WTC11 (cell line): ENCODE data around the gene CLNK. TPM values are rescaled to one million over a fixed set of nuclear protein-coding genes. Genes with fewer than 3 reads are reported as not detected.

ENCODE experiments used
- ATAC-seq: fragments of 200-7000 bp; cut with Tn5 transposase; 2 replicates; pipeline ENCODE4 v1.10.0; 2021; ENCODE audit warnings: mild to moderate bottlenecking, moderate library complexity
- CTCF ChIA-PET: fragments of 300-600 bp; sonication (Branson Sonifier 250); formaldehyde crosslinking; loops from one replicate; lab custom pipeline; 2021; ENCODE audit warnings: antibody characterized with exemption; lab: Charles Lee
- POLR2A ChIA-PET: fragments of 350-600 bp; sonication (Branson Sonifier 250); formaldehyde crosslinking; loops from one replicate; lab custom pipeline; 2021; ENCODE audit warnings: antibody characterized with exemption; lab: Charles Lee
- DNase-seq: peaks from one replicate; pipeline ENCODE4 v3.0.0; 2021; ENCODE audit warnings: low spot score
- H3K27ac Mint-ChIP-seq: 2 replicates; pipeline ENCODE4 v1.8.0; 2021; ENCODE audit warnings: mixed read lengths
- H3K27me3 Mint-ChIP-seq: 2 replicates; pipeline ENCODE4 v1.8.0; 2021; ENCODE audit warnings: low read depth, mild to moderate bottlenecking, moderate library complexity, mixed read lengths
- H3K36me3 Mint-ChIP-seq: 2 replicates; pipeline ENCODE4 v1.8.0; 2021; ENCODE audit warnings: mixed read lengths
- H3K4me1 Mint-ChIP-seq: 2 replicates; pipeline ENCODE4 v1.8.0; 2022; ENCODE audit warnings: mixed read lengths
- H3K4me3 Mint-ChIP-seq: 2 replicates; pipeline ENCODE4 v1.8.0; 2021; ENCODE audit warnings: mild to moderate bottlenecking, moderate library complexity, mixed read lengths
- H3K9me3 Mint-ChIP-seq: 2 replicates; pipeline ENCODE4 v1.8.0; 2021; ENCODE audit warnings: mixed read lengths
- ATF3 ChIP-seq: sonication (generic); formaldehyde crosslinking; conservative IDR thresholded peaks from 2 replicates; pipeline ENCODE4 v1.8.1; 2022; ENCODE audit warnings: mild to moderate bottlenecking, missing genetic modification reagents
- CREB1 ChIP-seq: sonication (generic); formaldehyde crosslinking; IDR thresholded peaks from 2 replicates; pipeline ENCODE4 v1.8.0; 2023; ENCODE audit warnings: mild to moderate bottlenecking, missing genetic modification reagents
- ELF4 ChIP-seq: sonication (generic); formaldehyde crosslinking; IDR thresholded peaks from 2 replicates; pipeline ENCODE4 v1.8.1; 2022; ENCODE audit warnings: low read depth, mild to moderate bottlenecking, moderate library complexity, missing genetic modification reagents
- EMX1 ChIP-seq: fragments of 250-450 bp; sonication (Bioruptor Pico); IDR thresholded peaks from 2 replicates; pipeline ENCODE4 v1.8.0; 2021; ENCODE audit warnings: mild to moderate bottlenecking
- FOXK1 ChIP-seq: sonication (generic); formaldehyde crosslinking; IDR thresholded peaks from 2 replicates; pipeline ENCODE4 v1.8.0; 2022; ENCODE audit warnings: mild to moderate bottlenecking, moderate library complexity, missing genetic modification reagents
- GABPB1 ChIP-seq: sonication (generic); formaldehyde crosslinking; IDR thresholded peaks from 2 replicates; pipeline ENCODE4 v1.8.1; 2023; ENCODE audit warnings: mild to moderate bottlenecking, missing genetic modification reagents
- GRHL2 ChIP-seq: fragments of 250-450 bp; sonication (Bioruptor Pico); IDR thresholded peaks from 2 replicates; pipeline ENCODE4 v1.8.0; 2022; ENCODE audit warnings: mild to moderate bottlenecking, moderate library complexity; ENCODE audit not compliant: insufficient replicate concordance, severe bottlenecking
- IRF2 ChIP-seq: sonication (generic); formaldehyde crosslinking; IDR thresholded peaks from 2 replicates; pipeline ENCODE4 v1.8.0; 2022; ENCODE audit warnings: low read depth, missing genetic modification reagents, borderline replicate concordance
- JUN ChIP-seq: sonication (generic); formaldehyde crosslinking; IDR thresholded peaks from 2 replicates; pipeline ENCODE4 v1.8.0; 2023; ENCODE audit warnings: mild to moderate bottlenecking, missing genetic modification reagents
- MYBL2 ChIP-seq: sonication (generic); formaldehyde crosslinking; IDR thresholded peaks from 2 replicates; pipeline ENCODE4 v1.8.1; 2023; ENCODE audit warnings: mild to moderate bottlenecking, moderate library complexity, missing genetic modification reagents
- NFATC4 ChIP-seq: fragments of 250-450 bp; sonication (Bioruptor Pico); IDR thresholded peaks from 2 replicates; pipeline ENCODE4 v1.9.0; 2021; ENCODE audit warnings: mild to moderate bottlenecking
- NFE2L1 ChIP-seq: sonication (generic); formaldehyde crosslinking; IDR thresholded peaks from 2 replicates; pipeline ENCODE4 v1.8.1; 2023; ENCODE audit warnings: missing genetic modification reagents
- NR2C2 ChIP-seq: sonication (generic); formaldehyde crosslinking; IDR thresholded peaks from 2 replicates; pipeline ENCODE4 v1.8.0; 2022; ENCODE audit warnings: mild to moderate bottlenecking, missing genetic modification reagents
- OVOL2 ChIP-seq: fragments of 250-450 bp; sonication (Bioruptor Pico); IDR thresholded peaks from 2 replicates; pipeline ENCODE4 v1.9.0; 2021; ENCODE audit warnings: mild to moderate bottlenecking, borderline replicate concordance
- RELA ChIP-seq: sonication (generic); formaldehyde crosslinking; IDR thresholded peaks from 2 replicates; pipeline ENCODE4 v1.8.1; 2022; ENCODE audit warnings: missing genetic modification reagents, mild to moderate bottlenecking, borderline replicate concordance
- SOX15 ChIP-seq: fragments of 250-450 bp; sonication (Bioruptor Pico); IDR thresholded peaks from 2 replicates; pipeline ENCODE4 v1.9.0; 2021; ENCODE audit warnings: mild to moderate bottlenecking
- SP1 ChIP-seq: sonication (generic); formaldehyde crosslinking; conservative IDR thresholded peaks from 2 replicates; pipeline ENCODE4 v1.8.1; 2022; ENCODE audit warnings: missing genetic modification reagents
- USF1 ChIP-seq: sonication (generic); formaldehyde crosslinking; IDR thresholded peaks from 2 replicates; pipeline ENCODE4 v1.8.0; 2022; ENCODE audit warnings: mild to moderate bottlenecking, missing genetic modification reagents
- ZMAT4 ChIP-seq: fragments of 250-450 bp; sonication (Bioruptor Pico); IDR thresholded peaks from 2 replicates; pipeline ENCODE4 v1.9.0; 2021; ENCODE audit warnings: mild to moderate bottlenecking
- ZNF232 ChIP-seq: sonication (generic); formaldehyde crosslinking; IDR thresholded peaks from 2 replicates; pipeline ENCODE4 v1.8.0; 2022; ENCODE audit warnings: mild to moderate bottlenecking, missing genetic modification reagents
- ZNF396 ChIP-seq: fragments of 250-450 bp; sonication (Bioruptor Pico); IDR thresholded peaks from 2 replicates; pipeline ENCODE4 v1.8.0; 2021; ENCODE audit warnings: mild to moderate bottlenecking, moderate library complexity, borderline replicate concordance
- ZNF425 ChIP-seq: fragments of 250-450 bp; sonication (Bioruptor Pico); conservative IDR thresholded peaks from 2 replicates; pipeline ENCODE4 v1.9.0; 2021; ENCODE audit warnings: mild to moderate bottlenecking
- ZNF532 ChIP-seq: fragments of 250-450 bp; sonication (Bioruptor Pico); IDR thresholded peaks from 2 replicates; pipeline ENCODE4 v1.9.0; 2021; ENCODE audit warnings: mild to moderate bottlenecking, borderline replicate concordance
- ZNF671 ChIP-seq: fragments of 250-450 bp; sonication (Bioruptor Pico); IDR thresholded peaks from 2 replicates; pipeline ENCODE4 v1.8.0; 2021; ENCODE audit warnings: mild to moderate bottlenecking
- total RNA-seq: library from RNA; stranded (reverse); gene quantifications from 3 replicates; pipeline ENCODE4 v1.2.3, GENCODE V29; 2021
- TF ChIP-seq, protein P1 (sequence below): sonication (generic); formaldehyde crosslinking; IDR thresholded peaks from 2 replicates; pipeline ENCODE4 v1.8.1; 2023; ENCODE audit warnings: mild to moderate bottlenecking, missing genetic modification reagents
- TF ChIP-seq, protein P2 (sequence below): fragments of 200-600 bp; IDR thresholded peaks from 2 replicates; pipeline ENCODE4 v1.8.0; 2022; ENCODE audit warnings: antibody characterized with exemption

Gene CLNK
- total RNA-seq, 1 experiment from 2014 or later = not detected

- Mint-ChIP-seq H3K4me1 (peaks cover 50% of the 10 kb centered on the region), H3K27ac (no peak overlapping the region), H3K4me3 (no peak overlapping the region), H3K9me3 (no peaks in the 10 kb centered on the region), H3K27me3 (peaks cover 48% of the 10 kb centered on the region), H3K36me3 (no peaks in the 10 kb centered on the region)
- ATAC-seq (no peak), DNase-seq (no peak)
- ChIA-PET POLR2A (no interaction called here), CTCF (interaction anchor here (1.0 to 2.1 kb wide), 2 partner anchors 31 to 34 kb away, joined by 3 to 5 read pairs; no protein-coding TSS in a partner anchor)
- TF ChIP-seq NR2C2 (no peak), ZNF671 (CRISPR knock-in tag) (no peak), USF1 (CRISPR knock-in tag) (no peak), ELF4 (CRISPR knock-in tag) (no peak), RELA (CRISPR knock-in tag) (no peak), ZNF532 (no peak), ZNF425 (CRISPR knock-in tag) (no peak), OVOL2 (CRISPR knock-in tag) (no peak), GRHL2 (no peak), IRF2 (CRISPR knock-in tag) (no peak), GABPB1 (CRISPR knock-in tag) (no peak), ZNF232 (CRISPR knock-in tag) (no peak), SOX15 (CRISPR knock-in tag) (no peak), NFE2L1 (CRISPR knock-in tag) (no peak), CREB1 (CRISPR knock-in tag) (no peak)
- TF ChIP-seq, protein P1, sequence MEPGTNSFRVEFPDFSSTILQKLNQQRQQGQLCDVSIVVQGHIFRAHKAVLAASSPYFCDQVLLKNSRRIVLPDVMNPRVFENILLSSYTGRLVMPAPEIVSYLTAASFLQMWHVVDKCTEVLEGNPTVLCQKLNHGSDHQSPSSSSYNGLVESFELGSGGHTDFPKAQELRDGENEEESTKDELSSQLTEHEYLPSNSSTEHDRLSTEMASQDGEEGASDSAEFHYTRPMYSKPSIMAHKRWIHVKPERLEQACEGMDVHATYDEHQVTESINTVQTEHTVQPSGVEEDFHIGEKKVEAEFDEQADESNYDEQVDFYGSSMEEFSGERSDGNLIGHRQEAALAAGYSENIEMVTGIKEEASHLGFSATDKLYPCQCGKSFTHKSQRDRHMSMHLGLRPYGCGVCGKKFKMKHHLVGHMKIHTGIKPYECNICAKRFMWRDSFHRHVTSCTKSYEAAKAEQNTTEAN (CRISPR knock-in tag) = no peak
Observed at GRCh38 chr4:10492464-10492863, 192.1 kb downstream of the CLNK start.

DNA sequence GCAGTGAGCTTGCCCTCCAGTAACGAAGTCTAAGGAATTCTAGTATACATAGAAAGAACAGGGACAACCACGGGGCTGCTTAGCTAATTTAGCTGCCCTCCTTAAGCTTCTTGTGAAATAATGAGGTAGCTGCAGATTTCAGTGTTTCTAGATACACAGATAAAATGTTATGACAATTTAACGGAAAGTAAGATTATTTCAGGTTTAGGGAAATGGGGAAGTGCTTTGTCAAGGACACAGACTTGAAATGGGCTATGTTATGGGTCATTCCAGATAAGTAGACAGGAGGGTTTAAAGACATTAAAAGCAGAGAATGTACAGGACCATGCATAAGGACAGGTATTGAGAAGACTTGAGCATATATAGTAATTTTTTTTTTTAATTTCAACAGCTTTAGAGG lies 193.2 kb downstream of the CLNK start:
- DNase-seq = no peak
- POLR2A ChIA-PET = no interaction called here
- no peak for ATAC-seq
- H3K4me3 Mint-ChIP-seq = no peak overlapping the region
- H3K4me1 Mint-ChIP-seq = peaks cover 40% of the 10 kb centered on the region
- H3K36me3 Mint-ChIP-seq = no peaks in the 10 kb centered on the region
- H3K27me3 Mint-ChIP-seq = peaks cover 48% of the 10 kb centered on the region
- CTCF ChIA-PET = interaction anchor here (2.1 kb wide), 1 partner anchor 30 kb away, joined by 5 read pairs; no protein-coding TSS in a partner anchor
- no peak overlapping the region for H3K27ac Mint-ChIP-seq
- no peaks in the 10 kb centered on the region for H3K9me3 Mint-ChIP-seq
- TF ChIP-seq ZNF396 (CRISPR knock-in tag) (no peak), GABPB1 (CRISPR knock-in tag) (no peak), NFATC4 (CRISPR knock-in tag) (no peak), NFE2L1 (CRISPR knock-in tag) (no peak), ATF3 (CRISPR knock-in tag) (no peak), FOXK1 (CRISPR knock-in tag) (no peak), ZMAT4 (no peak), MYBL2 (CRISPR knock-in tag) (no peak), JUN (CRISPR knock-in tag) (no peak), SP1 (CRISPR knock-in tag) (no peak), EMX1 (no peak), USF1 (CRISPR knock-in tag) (no peak)
- TF ChIP-seq, protein P2, sequence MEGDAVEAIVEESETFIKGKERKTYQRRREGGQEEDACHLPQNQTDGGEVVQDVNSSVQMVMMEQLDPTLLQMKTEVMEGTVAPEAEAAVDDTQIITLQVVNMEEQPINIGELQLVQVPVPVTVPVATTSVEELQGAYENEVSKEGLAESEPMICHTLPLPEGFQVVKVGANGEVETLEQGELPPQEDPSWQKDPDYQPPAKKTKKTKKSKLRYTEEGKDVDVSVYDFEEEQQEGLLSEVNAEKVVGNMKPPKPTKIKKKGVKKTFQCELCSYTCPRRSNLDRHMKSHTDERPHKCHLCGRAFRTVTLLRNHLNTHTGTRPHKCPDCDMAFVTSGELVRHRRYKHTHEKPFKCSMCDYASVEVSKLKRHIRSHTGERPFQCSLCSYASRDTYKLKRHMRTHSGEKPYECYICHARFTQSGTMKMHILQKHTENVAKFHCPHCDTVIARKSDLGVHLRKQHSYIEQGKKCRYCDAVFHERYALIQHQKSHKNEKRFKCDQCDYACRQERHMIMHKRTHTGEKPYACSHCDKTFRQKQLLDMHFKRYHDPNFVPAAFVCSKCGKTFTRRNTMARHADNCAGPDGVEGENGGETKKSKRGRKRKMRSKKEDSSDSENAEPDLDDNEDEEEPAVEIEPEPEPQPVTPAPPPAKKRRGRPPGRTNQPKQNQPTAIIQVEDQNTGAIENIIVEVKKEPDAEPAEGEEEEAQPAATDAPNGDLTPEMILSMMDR = no peak
